Prostate gland (tissue), 2 donors: ENCODE results near the gene TAF4B. TPM values are rescaled to one million over a fixed set of nuclear protein-coding genes. Genes with fewer than 3 reads are reported as not detected.

Source experiments
- DNase-seq: peaks from one replicate; pipeline ENCODE4 v3.0.0-alpha.2; 2019; ENCODE audit warnings: low spot score
- H3K27ac ChIP-seq, 2 donors: fragments of 200-600 bp; sonication (generic); 2 replicates each; pipeline ENCODE4 v1.5.1; 2017 to 2019
- H3K27me3 ChIP-seq: fragments of 200-600 bp; sonication (generic); replicated peaks from 2 replicates; pipeline ENCODE4 v1.5.1; 2019; ENCODE audit not compliant: insufficient read depth
- H3K36me3 ChIP-seq, 2 donors: fragments of 200-600 bp; sonication (generic); 1 replicate in 1 of 2; 2 replicates in 1 of 2; pipeline versions ENCODE4 v1.5.1 to v1.8.1; 2017 to 2019
- H3K4me1 ChIP-seq: fragments of 200-600 bp; sonication (generic); replicated peaks from 2 replicates; pipeline ENCODE4 v1.5.1; 2019
- H3K4me3 ChIP-seq, 2 donors: fragments of 200-600 bp; sonication (generic); 2 replicates each; pipeline ENCODE4 v1.5.1; 2017 to 2019
- H3K9me3 ChIP-seq: fragments of 200-600 bp; sonication (generic); 2 replicates; pipeline ENCODE4 v1.5.1; 2017
- CTCF ChIP-seq, 4 experiments: fragments of 200-600 bp in 2 of 4; fragments of 450-650 bp in 2 of 4; sonication (generic) in 2 of 4; IDR thresholded peaks; 1 replicate in 3 of 4; 2 replicates in 1 of 4; pipeline ENCODE4 v1.5.1; 2016 to 2019; ENCODE audit warnings: antibody characterized with exemption in 4 of 4, mild to moderate bottlenecking in 2 of 4, moderate library complexity in 2 of 4
- POLR2A ChIP-seq: fragments of 450-650 bp; IDR thresholded peaks from one replicate; pipeline ENCODE4 v1.6.1; 2016; ENCODE audit warnings: antibody characterized with exemption, mild to moderate bottlenecking
- POLR2AphosphoS5 ChIP-seq: sonication (generic); formaldehyde crosslinking; IDR thresholded peaks from one replicate; pipeline ENCODE4 v1.6.1; 2017; ENCODE audit warnings: antibody characterized with exemption
- WGBS: methylation state at CpG from one replicate; pipeline ENCODE4 v1.1.5; 2018; 5-methylcytosine and 5-hydroxymethylcytosine counted together
- intact Hi-C: fragments of 100-400 bp; cut with DNase I; formaldehyde crosslinking; loops from one replicate; pipeline ENCODE4 v1.14.2; 2022
- total RNA-seq, 2 donors: library from RNA; depleted of rRNA; stranded (reverse); fragments of >200 nt; gene quantifications; one replicate each; pipeline ENCODE4 v1.1.0, GENCODE V29; 2016

The TAF4B gene
- total RNA-seq, 2 donors from 2014 or later = 5.3 to 37.3 TPM

DNA sequence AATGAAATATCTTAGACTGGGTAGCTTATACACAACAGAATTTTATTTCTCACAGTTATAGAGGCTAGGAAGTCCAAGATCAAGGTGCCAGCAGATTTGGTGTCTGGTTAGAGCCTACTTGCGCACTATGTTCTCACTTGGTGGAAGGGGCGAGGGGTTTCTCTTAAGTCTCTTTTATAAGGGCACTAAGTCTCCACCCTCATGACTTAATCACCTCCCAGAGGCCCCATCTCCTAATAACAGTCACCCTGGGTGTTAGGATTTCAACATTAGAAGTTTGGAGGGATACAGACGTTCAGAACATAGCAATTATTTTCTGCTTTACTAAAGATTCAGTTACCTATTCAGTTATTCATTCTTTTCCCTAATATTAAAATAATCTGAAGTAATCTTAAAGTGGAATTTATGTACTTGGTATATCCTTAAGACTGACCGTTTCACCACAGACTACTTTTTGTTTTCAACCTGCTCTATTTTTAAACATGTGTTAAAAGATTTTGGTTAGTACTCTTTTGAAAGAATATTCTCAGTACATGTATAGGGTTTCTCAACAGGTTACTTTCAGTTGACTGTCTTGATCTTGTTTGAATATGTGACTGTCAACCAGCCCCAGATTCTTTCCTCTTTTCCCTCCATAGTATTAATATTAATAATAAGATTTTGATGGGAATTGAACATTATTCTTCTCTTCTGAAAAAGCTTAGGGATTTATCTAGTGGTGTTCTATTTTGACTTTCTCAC, 130.0 kb downstream of the TAF4B start:
- no peak overlapping the region for H3K4me3 ChIP-seq
- no peak for TF ChIP-seq POLR2AphosphoS5
- no peak for TF ChIP-seq POLR2A
- no peak for TF ChIP-seq CTCF (IDR thresholded peaks at IDR 0.05)
- no peak overlapping the region for H3K27ac ChIP-seq
- H3K27me3 ChIP-seq = no peaks in the 10 kb centered on the region
- WGBS = 92% methylated on average over 4 of the region's 4 CpGs
- no peaks in the 10 kb centered on the region for H3K9me3 ChIP-seq
- no peaks in the 10 kb centered on the region for H3K36me3 ChIP-seq
- no peaks in the 10 kb centered on the region for H3K4me1 ChIP-seq
- DNase-seq = no peak
- intact Hi-C loops = no loop called here

DNA sequence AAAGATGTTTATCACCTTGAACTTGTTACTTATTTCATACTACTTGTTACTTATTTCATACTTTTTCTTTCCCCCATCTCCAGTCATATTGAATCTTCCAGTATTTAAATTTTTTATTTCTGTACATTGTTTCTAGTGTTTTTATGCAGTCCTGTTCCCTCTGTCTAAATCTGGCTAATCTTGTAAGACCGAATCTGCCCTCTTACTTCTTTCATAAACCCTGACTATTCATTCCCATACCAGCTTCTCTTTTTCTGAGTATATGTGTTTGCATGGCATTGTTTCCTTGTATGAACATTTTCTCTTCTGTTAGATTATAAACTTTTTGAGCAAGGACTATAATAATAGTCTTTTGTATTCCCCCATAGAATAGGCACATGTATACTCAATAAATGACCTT, 131.7 kb downstream of the TAF4B start:
- H3K4me3 ChIP-seq = no peak overlapping the region
- intact Hi-C loops = no loop called here
- H3K4me1 ChIP-seq = no peaks in the 10 kb centered on the region
- H3K9me3 ChIP-seq = no peaks in the 10 kb centered on the region
- WGBS = 83% methylated on average over 1 of the region's 1 CpG
- H3K36me3 ChIP-seq = no peaks in the 10 kb centered on the region
- H3K27ac ChIP-seq = no peak overlapping the region
- DNase-seq = no peak
- no peaks in the 10 kb centered on the region for H3K27me3 ChIP-seq
- TF ChIP-seq CTCF (IDR thresholded peaks at IDR 0.05) (no peak), POLR2AphosphoS5 (no peak), POLR2A (no peak)

- no peak overlapping the region for H3K27ac ChIP-seq
- TF ChIP-seq POLR2A (no peak), CTCF (IDR thresholded peaks at IDR 0.05) (no peak), POLR2AphosphoS5 (no peak)
- H3K4me1 ChIP-seq = no peaks in the 10 kb centered on the region
- no peak for DNase-seq
- H3K27me3 ChIP-seq = no peaks in the 10 kb centered on the region
- H3K9me3 ChIP-seq = no peaks in the 10 kb centered on the region
- no peak overlapping the region for H3K4me3 ChIP-seq
- intact Hi-C loops = no loop called here
- no peaks in the 10 kb centered on the region for H3K36me3 ChIP-seq
These were observed 135.8 kb downstream of the TAF4B start for GRCh38 chr18:26362021-26362420.

- intact Hi-C loops = no loop called here
- TF ChIP-seq POLR2AphosphoS5 = no peak
- TF ChIP-seq POLR2A = no peak
- TF ChIP-seq CTCF (IDR thresholded peaks at IDR 0.05) = no peak
These were observed 141.2 kb downstream of the TAF4B start for GRCh38 chr18:26367425-26367824.

GRCh38 chr18:26370037-26370436, 143.8 kb downstream of the TAF4B start:
- Histone ChIP-seq H3K9me3 (no peaks in the 10 kb centered on the region), H3K4me1 (no peaks in the 10 kb centered on the region), H3K4me3 (no peak overlapping the region), H3K27ac (no peak overlapping the region), H3K36me3 (no peaks in the 10 kb centered on the region), H3K27me3 (no peaks in the 10 kb centered on the region)
- no peak for DNase-seq
- 96% methylated on average over 1 of the region's 1 CpG for WGBS
- intact Hi-C loops = no loop called here
- TF ChIP-seq CTCF (IDR thresholded peaks at IDR 0.05) (no peak), POLR2AphosphoS5 (no peak), POLR2A (no peak)

More at GRCh38 chr18:26367425-26367824, 141.2 kb downstream of the TAF4B start:
- Histone ChIP-seq H3K27ac (no peak overlapping the region), H3K9me3 (no peaks in the 10 kb centered on the region), H3K4me3 (no peak overlapping the region), H3K4me1 (no peaks in the 10 kb centered on the region), H3K36me3 (no peaks in the 10 kb centered on the region), H3K27me3 (no peaks in the 10 kb centered on the region)
- DNase-seq = no peak
- 92% methylated on average over 1 of the region's 1 CpG for WGBS
